ENCODE results near the gene NEDD4. TPM values are rescaled to one million over a fixed set of nuclear protein-coding genes. Genes with fewer than 3 reads are reported as not detected.

Gene NEDD4
- polyA plus RNA-seq, 1 donor from 2014 or later, result 1.6 TPM

GRCh38 chr15:55791551-55792400 is 201.6 kb downstream of the NEDD4 start:
- H3K27me3 ChIP-seq (ENCODE audit: insufficient read depth, low read depth, low read length), result no peaks in the 10 kb centered on the region
- no peak overlapping the region for H3K27ac ChIP-seq (ENCODE audit: low read length)
- no peak overlapping the region for H3K4me3 ChIP-seq (ENCODE audit: low read length)
- H3K79me2 ChIP-seq (replicated peaks; ENCODE audit: insufficient read depth, low read length), result no peaks in the 10 kb centered on the region
- no peak overlapping the region for H3K9ac ChIP-seq (ENCODE audit: low read length)
- TF ChIP-seq RAD21 (conservative IDR thresholded peaks at IDR 0.05), result no peak
- no peak for TF ChIP-seq POLR2AphosphoS5 (IDR thresholded peaks at IDR 0.05)
- TF ChIP-seq EP300 (conservative IDR thresholded peaks at IDR 0.05; ENCODE audit: poor library complexity, severe bottlenecking), result no peak
- no peaks in the 10 kb centered on the region for H3K36me3 ChIP-seq (ENCODE audit: insufficient read depth, low read length)
- no peak overlapping the region for H2AFZ ChIP-seq (ENCODE audit: low read depth, low read length)
- H3F3A ChIP-seq (ENCODE audit: insufficient read depth, low read length, poor library complexity, severe bottlenecking), result no peaks in the 10 kb centered on the region
- no peaks in the 10 kb centered on the region for H3K9me2 ChIP-seq (ENCODE audit: insufficient read depth, low read length)
- H4K20me1 ChIP-seq (ENCODE audit: insufficient read depth), result no peaks in the 10 kb centered on the region
- no peaks in the 10 kb centered on the region for H3K9me3 ChIP-seq (ENCODE audit: low read length)
- H3K4me2 ChIP-seq (ENCODE audit: low read length), result no peak overlapping the region

DNA sequence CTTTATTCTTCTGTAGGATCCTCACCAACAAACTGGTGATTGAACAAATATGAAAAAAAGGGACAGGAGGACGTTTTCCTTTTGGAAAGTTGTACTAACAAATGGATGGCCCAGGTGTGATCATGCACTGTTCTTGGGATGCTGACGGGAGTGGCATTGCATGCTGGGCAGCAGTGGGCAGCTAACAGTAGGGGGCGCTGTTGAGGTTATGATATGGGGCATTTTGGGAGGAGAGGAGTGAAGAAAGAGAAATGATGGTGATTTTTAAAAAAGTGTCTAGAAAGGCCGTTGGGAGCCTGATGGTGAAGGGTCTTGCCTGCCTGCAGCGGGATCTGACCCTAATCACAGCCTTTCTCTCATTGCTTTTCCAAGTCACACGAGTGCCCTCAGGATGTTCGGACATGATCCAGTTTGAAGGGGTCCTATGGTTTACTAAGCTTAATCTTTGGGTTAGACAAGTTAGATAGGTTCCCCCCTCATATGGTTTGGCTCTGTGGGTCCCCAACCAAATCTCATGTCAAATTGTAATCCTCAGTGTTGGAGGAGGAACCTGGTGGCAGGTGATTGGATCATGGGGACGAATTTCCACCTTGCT is 204.2 kb downstream of the NEDD4 start:
- H3K9me2 ChIP-seq (ENCODE audit: insufficient read depth, low read length), result no peaks in the 10 kb centered on the region
- no peaks in the 10 kb centered on the region for H3K79me2 ChIP-seq (replicated peaks; ENCODE audit: insufficient read depth, low read length)
- H3F3A ChIP-seq (ENCODE audit: insufficient read depth, low read length, poor library complexity, severe bottlenecking), result no peaks in the 10 kb centered on the region
- no peaks in the 10 kb centered on the region for H4K20me1 ChIP-seq (ENCODE audit: insufficient read depth)
- no peak overlapping the region for H3K4me3 ChIP-seq (ENCODE audit: low read length)
- H3K36me3 ChIP-seq (ENCODE audit: insufficient read depth, low read length), result no peaks in the 10 kb centered on the region
- no peak overlapping the region for H2AFZ ChIP-seq (ENCODE audit: low read depth, low read length)
- TF ChIP-seq CTCF (IDR thresholded peaks at IDR 0.05; ENCODE audit: poor library complexity, severe bottlenecking) (no peak), RAD21 (conservative IDR thresholded peaks at IDR 0.05) (no peak), REST (IDR thresholded peaks at IDR 0.05; ENCODE audit: borderline replicate concordance) (no peak), EZH2 (IDR thresholded peaks at IDR 0.05; ENCODE audit: borderline replicate concordance, insufficient read depth, low read length, poor library complexity, severe bottlenecking) (no peak), POLR2AphosphoS5 (IDR thresholded peaks at IDR 0.05) (no peak), EP300 (conservative IDR thresholded peaks at IDR 0.05; ENCODE audit: poor library complexity, severe bottlenecking) (no peak), TAF1 (IDR thresholded peaks at IDR 0.05; ENCODE audit: low read depth) (no peak), MXI1 (conservative IDR thresholded peaks at IDR 0.05; ENCODE audit: poor library complexity, severe bottlenecking) (no peak), SMC3 (conservative IDR thresholded peaks at IDR 0.05; ENCODE audit: poor library complexity) (no peak)
- no peaks in the 10 kb centered on the region for H3K9me3 ChIP-seq (ENCODE audit: low read length)
- H3K9ac ChIP-seq (ENCODE audit: low read length), result no peak overlapping the region
- no peak overlapping the region for H3K4me2 ChIP-seq (ENCODE audit: low read length)
- H3K27ac ChIP-seq (ENCODE audit: low read length), result no peak overlapping the region
- no peaks in the 10 kb centered on the region for H3K27me3 ChIP-seq (ENCODE audit: insufficient read depth, low read depth, low read length)

Measured in neural cell (in vitro differentiated cells).